WTC11 (cell line): ENCODE measurements around the gene MAGI3.

Experiments used
- CREB1 ChIP-seq: sonication (generic); formaldehyde crosslinking; IDR thresholded peaks from 2 replicates; pipeline ENCODE4 v1.8.0; 2023; ENCODE audit warnings: mild to moderate bottlenecking, missing genetic modification reagents
- CREM ChIP-seq: sonication (generic); formaldehyde crosslinking; IDR thresholded peaks from 2 replicates; pipeline ENCODE4 v1.8.1; 2022; ENCODE audit warnings: mild to moderate bottlenecking, missing genetic modification reagents, moderate library complexity
- CTCF ChIP-seq: fragments of 200-600 bp; IDR thresholded peaks from 2 replicates; pipeline ENCODE4 v1.8.0; 2022; ENCODE audit warnings: antibody characterized with exemption
- ETV6 ChIP-seq: sonication (generic); formaldehyde crosslinking; IDR thresholded peaks from 2 replicates; pipeline ENCODE4 v1.8.1; 2022; ENCODE audit warnings: mild to moderate bottlenecking, missing genetic modification reagents
- FOXP4 ChIP-seq: sonication (generic); formaldehyde crosslinking; IDR thresholded peaks from 2 replicates; pipeline ENCODE4 v1.8.0; 2022; ENCODE audit warnings: mild to moderate bottlenecking, missing genetic modification reagents
- GRHL2 ChIP-seq: fragments of 250-450 bp; sonication (Bioruptor Pico); IDR thresholded peaks from 2 replicates; pipeline ENCODE4 v1.8.0; 2022; ENCODE audit warnings: mild to moderate bottlenecking, moderate library complexity; ENCODE audit not compliant: insufficient replicate concordance, severe bottlenecking
- HMGA2 ChIP-seq: fragments of 250-450 bp; sonication (Bioruptor Pico); IDR thresholded peaks from 2 replicates; pipeline ENCODE4 v1.4.0; 2021; ENCODE audit warnings: mild to moderate bottlenecking, moderate library complexity
- JUN ChIP-seq: sonication (generic); formaldehyde crosslinking; IDR thresholded peaks from 2 replicates; pipeline ENCODE4 v1.8.0; 2023; ENCODE audit warnings: mild to moderate bottlenecking, missing genetic modification reagents
- PRRX2 ChIP-seq: fragments of 250-450 bp; sonication (Bioruptor Pico); IDR thresholded peaks from 2 replicates; pipeline ENCODE4 v1.8.0; 2021; ENCODE audit warnings: mild to moderate bottlenecking
- SMAD3 ChIP-seq: sonication (generic); formaldehyde crosslinking; IDR thresholded peaks from 2 replicates; pipeline ENCODE4 v1.8.0; 2022; ENCODE audit warnings: missing genetic modification reagents, mild to moderate bottlenecking, borderline replicate concordance
- USF1 ChIP-seq: sonication (generic); formaldehyde crosslinking; IDR thresholded peaks from 2 replicates; pipeline ENCODE4 v1.8.0; 2022; ENCODE audit warnings: mild to moderate bottlenecking, missing genetic modification reagents
- ZNF219 ChIP-seq: sonication (generic); formaldehyde crosslinking; IDR thresholded peaks from 2 replicates; pipeline ENCODE4 v1.8.0; 2023; ENCODE audit warnings: missing genetic modification reagents, mild to moderate bottlenecking, borderline replicate concordance
- ZNF317 ChIP-seq: sonication (generic); formaldehyde crosslinking; IDR thresholded peaks from 2 replicates; pipeline ENCODE4 v1.8.1; 2023; ENCODE audit warnings: low read depth, mild to moderate bottlenecking, moderate library complexity, missing genetic modification reagents, borderline replicate concordance
- ZSCAN18 ChIP-seq: fragments of 250-450 bp; sonication (Bioruptor Pico); IDR thresholded peaks from 2 replicates; pipeline ENCODE4 v2.1.2; 2022; ENCODE audit warnings: mild to moderate bottlenecking, moderate library complexity

- TF ChIP-seq SMAD3 (CRISPR knock-in tag) (no peak), CTCF (no peak), USF1 (CRISPR knock-in tag) (no peak), ZNF219 (CRISPR knock-in tag) (no peak), ETV6 (no peak), ZNF317 (CRISPR knock-in tag) (no peak), ZSCAN18 (no peak), JUN (CRISPR knock-in tag) (no peak), HMGA2 (CRISPR knock-in tag) (no peak), FOXP4 (CRISPR knock-in tag) (no peak), CREB1 (no peak), CREM (CRISPR knock-in tag) (no peak), GRHL2 (no peak), PRRX2 (no peak)
Observed at GRCh38 chr1:113657126-113657525, 266.8 kb downstream of the MAGI3 start.
